HG03103 (cell line): ENCODE data around the gene CNTNAP5.

Experiments
- ATAC-seq: cut with Tn5 transposase; IDR thresholded peaks from one replicate; pipeline ENCODE4 v1.9.1; 2021; ENCODE audit warnings: low read depth; ENCODE audit not compliant: unreplicated experiment

The CNTNAP5 gene

GRCh38 chr2:124149571-124149970 is 124.5 kb downstream of the CNTNAP5 start:
- ATAC-seq = no peak

GRCh38 chr2:124151691-124152090 is 126.6 kb downstream of the CNTNAP5 start:
- ATAC-seq = no peak

DNA sequence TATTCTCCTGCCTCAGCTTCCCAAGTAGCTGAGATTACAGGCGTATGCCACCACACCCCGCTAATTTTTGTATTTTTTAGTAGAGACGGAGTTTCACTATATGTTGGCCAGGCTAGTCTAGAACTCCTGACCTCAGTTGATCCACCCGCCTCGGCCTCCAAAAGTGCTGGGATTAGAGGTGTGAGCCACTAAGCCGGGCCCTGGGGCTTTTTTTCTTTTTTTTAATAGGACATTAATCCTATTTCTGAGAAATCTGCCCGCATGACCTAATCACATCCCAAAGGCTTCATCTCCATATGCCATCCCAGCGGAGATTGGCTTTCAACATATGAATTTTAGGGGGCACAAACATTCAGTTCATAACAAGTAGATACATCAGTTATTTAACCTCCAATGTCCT is 128.6 kb downstream of the CNTNAP5 start:
- no peak for ATAC-seq

DNA sequence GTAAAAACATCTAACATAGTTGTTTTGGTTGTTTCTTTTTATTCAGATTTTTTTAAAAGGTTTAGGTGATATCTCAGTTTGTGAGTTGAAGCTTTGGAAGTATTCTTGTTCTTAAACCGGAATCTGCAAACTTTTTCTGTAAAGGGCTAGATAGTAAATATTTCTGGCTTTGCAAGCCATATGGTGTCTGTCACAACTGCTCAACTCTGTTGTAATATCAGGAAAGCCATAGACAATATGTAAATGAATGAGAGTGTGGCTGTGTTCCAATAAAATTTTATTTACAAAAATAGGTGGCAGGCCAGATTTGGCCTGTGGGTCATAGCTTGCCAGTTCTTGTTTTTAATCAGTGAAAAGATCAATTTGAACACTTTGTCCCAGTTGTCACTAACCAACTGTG is 134.1 kb downstream of the CNTNAP5 start:
- ATAC-seq = no peak

GRCh38 chr2:124161542-124161941 is 136.5 kb downstream of the CNTNAP5 start:
- no peak for ATAC-seq

DNA sequence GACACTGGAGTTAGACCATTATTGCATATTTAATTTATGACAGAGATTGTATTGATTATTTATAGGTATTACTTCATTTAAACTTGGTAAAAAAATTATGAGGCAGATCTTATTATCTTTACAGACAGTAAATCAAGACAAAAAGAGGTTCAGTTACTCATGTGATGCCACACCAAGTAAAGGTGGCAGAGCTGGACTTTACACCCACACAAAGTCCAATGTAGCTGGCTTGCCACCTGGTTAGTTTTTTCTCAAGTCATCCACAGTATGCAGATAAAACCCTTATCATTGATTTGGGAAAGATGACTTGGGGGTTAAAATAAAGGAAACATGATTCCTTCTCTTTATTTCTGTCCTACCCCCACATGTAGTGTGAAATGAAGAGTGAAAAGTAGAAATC is 137.2 kb downstream of the CNTNAP5 start:
- ATAC-seq = no peak

DNA sequence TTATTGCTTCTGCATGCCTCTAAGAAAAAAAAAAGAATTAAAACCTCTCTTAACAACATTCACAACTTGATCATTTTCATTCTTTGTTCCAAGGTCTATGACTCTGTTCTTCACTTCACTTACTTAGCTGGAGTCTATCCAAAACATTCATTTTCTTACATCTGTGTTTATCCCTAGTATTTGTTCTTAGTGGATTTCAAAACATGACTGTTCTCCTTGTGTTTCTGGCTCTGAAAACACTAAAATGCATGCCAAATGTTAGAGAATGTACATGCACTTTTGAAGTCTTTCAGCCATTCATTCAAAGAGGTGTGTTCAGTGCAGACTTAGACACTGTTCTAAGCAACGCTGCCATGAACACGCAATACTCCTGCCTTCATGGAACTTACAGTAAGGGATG is 138.8 kb downstream of the CNTNAP5 start:
- no peak for ATAC-seq

GRCh38 chr2:124165698-124166097 is 140.6 kb downstream of the CNTNAP5 start:
- ATAC-seq = no peak

GRCh38 chr2:124171472-124172063 is 146.5 kb downstream of the CNTNAP5 start:
- no peak for ATAC-seq

- no peak for ATAC-seq
Measured at GRCh38 chr2:124178719-124179118, 153.6 kb downstream of the CNTNAP5 start.

- ATAC-seq = no peak
Measured at GRCh38 chr2:124180635-124181034, 155.5 kb downstream of the CNTNAP5 start.

- ATAC-seq = no peak
Measured at GRCh38 chr2:124186801-124187200, 161.7 kb downstream of the CNTNAP5 start.

DNA sequence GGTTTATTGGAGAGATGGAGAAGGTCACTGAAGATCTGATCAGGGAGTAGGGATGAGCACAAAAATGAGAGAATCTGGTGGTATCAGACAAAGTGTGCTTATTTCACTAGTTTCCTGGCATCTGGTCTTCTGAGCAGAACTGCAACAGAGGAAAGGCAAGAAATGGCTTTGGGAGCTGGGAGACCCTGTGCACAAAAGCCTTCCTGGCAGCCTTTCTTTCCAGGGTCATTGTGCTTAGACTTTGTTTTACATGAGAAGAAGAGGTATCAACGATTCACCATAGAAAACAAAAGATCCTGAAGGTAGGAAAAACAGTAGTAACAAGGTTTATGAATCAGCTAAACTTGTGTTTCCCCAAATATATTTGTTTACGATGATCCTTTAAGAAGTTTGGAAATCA is 162.9 kb downstream of the CNTNAP5 start:
- no peak for ATAC-seq

- no peak for ATAC-seq
Measured at GRCh38 chr2:124193706-124194105, 168.6 kb downstream of the CNTNAP5 start.

DNA sequence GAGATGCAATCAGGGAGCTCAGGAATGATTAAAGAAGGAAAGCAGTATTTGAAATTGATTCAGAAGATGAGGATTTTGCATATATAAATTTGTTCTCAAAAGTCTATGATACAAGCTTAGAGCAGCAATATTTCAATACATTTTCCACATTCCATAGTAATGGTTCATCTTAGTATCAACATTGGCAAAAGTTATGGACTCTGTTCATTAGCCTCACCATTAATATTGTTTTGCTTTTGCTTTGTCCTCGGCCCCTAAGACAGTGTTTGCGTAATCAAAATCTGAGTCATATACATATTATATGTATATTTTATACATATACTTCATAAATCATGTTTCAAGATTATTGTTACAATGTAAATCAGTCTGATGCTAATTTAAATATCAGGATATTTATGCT is 176.6 kb downstream of the CNTNAP5 start:
- no peak for ATAC-seq

DNA sequence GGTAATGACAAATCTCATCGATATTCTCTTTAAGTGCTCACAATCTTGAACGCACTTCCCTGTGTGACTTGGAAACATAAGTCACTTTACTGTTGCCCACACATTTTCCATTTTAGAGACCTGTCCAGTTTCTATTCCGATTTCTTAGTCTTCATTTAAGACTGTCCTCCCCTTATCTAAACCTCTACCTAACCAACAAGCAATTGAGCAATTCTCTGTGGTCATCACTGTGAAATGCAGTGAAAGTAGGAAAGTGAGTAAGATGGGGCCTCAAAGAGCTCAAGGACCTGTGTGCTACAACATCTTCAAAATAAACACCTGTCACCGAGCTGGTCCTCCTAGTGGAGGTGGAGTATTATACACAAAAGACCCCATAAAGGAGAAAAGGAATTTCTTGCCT is 184.4 kb downstream of the CNTNAP5 start:
- no peak for ATAC-seq

DNA sequence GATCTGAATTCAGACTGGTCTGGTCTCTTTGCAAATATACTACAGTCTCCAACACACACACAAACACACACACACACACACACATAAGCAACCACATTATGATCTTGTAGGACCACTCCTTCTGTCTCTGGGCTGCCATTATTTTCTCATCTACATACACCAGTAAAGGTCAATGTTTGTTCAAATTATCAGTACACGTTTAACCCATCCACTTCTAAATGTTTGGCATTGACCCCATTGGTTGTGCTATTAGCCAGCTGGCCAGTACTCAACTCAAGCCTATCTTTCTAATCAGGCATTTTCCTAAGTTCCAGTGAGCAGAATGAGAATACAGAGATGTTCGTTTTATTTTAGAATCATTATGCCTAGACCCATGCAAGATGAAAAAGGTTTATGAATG is 186.4 kb downstream of the CNTNAP5 start:
- ATAC-seq = no peak

DNA sequence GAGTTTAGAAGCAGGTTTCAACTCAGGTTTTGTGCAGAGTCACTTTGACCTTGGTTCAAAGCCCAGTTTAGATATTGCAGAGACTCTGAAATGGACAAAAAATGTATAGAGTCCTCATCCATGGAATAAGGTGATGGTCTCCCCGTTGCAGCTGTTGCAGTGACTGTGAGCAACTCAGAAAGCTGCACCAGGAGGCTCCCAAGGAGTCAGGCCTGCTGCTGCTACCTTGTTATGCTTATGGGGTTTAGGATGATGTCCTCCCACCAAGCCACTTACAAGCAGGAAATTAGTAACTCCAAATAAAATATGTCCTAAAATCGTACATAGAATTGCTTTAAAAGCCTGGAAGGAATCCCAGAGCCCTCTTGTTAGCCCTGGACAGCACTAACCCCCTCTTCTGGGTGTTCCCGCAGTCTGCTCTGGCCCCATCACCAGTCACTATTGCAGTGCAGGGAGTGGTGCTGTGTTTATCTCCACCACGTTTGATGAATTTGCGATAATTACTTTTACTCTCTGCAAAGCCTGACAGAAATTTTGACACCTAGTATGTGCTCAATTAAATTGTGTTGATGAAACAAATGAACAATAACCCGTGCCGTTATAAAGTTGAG is 189.0 kb downstream of the CNTNAP5 start:
- no peak for ATAC-seq

DNA sequence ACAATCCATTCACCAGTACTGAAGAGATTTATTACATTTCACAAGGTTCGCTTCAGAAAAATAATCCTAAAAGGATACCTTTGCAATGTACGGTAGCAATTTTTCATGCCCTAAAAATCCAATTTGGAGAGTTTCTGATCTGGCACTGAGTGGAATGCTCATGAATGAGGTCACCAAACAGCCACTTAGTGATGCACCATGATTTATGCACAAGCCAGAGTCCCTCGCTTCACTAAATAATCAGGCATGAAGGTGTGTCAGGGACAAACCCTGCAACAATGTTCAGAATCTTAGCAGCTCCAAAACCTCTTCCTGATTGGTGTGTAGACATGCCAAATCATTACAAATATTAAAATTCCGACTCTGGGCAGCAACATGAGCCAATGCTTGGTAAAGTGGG is 221.1 kb downstream of the CNTNAP5 start:
- ATAC-seq = no peak

DNA sequence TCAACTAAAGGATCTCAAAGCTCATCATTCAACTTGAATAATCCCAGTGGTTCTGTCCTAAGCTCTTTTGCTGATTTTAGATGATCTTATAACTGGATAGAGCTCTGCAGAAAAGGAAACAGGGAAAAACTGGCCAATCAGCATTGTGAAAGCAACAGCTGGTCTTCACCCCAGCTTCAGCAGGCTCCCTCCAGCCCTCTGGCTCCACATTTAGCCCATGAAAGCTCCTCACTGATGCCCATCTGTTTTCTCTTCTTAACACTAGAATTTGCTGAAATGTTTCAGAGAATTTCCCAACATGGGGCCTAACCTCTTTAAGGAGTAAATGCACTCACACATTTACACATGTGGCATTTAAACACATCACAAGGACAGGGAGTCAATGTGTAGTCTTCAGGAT is 223.3 kb downstream of the CNTNAP5 start:
- no peak for ATAC-seq

GRCh38 chr2:124250433-124250832 is 225.3 kb downstream of the CNTNAP5 start:
- ATAC-seq = no peak

GRCh38 chr2:124254621-124255020 is 229.5 kb downstream of the CNTNAP5 start:
- no peak for ATAC-seq

DNA sequence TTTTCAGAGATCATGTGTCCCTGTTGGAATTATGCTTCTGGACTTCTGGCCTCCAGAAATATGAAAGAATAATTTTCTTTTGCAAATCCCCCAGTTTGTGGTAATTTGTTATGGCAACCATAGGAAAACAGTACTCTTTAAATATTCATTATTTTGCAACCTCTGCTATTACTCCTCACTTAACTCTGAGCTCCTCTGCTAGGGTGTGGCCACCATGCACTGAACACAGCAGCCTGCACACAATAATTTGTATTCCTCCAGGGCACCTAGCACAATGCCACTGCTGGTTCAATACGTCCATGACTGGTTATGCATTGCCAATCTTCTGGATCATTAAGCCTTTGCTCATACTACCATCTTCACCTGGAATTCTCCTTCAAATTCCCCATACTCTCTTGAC is 232.0 kb downstream of the CNTNAP5 start:
- no peak for ATAC-seq
